ENCODE data around the gene NOTUM. TPM values are rescaled to one million over a fixed set of nuclear protein-coding genes. Genes with fewer than 3 reads are reported as not detected.

NOTUM gene
- polyA plus RNA-seq, 6 donors from 2014 or later: not detected

DNA sequence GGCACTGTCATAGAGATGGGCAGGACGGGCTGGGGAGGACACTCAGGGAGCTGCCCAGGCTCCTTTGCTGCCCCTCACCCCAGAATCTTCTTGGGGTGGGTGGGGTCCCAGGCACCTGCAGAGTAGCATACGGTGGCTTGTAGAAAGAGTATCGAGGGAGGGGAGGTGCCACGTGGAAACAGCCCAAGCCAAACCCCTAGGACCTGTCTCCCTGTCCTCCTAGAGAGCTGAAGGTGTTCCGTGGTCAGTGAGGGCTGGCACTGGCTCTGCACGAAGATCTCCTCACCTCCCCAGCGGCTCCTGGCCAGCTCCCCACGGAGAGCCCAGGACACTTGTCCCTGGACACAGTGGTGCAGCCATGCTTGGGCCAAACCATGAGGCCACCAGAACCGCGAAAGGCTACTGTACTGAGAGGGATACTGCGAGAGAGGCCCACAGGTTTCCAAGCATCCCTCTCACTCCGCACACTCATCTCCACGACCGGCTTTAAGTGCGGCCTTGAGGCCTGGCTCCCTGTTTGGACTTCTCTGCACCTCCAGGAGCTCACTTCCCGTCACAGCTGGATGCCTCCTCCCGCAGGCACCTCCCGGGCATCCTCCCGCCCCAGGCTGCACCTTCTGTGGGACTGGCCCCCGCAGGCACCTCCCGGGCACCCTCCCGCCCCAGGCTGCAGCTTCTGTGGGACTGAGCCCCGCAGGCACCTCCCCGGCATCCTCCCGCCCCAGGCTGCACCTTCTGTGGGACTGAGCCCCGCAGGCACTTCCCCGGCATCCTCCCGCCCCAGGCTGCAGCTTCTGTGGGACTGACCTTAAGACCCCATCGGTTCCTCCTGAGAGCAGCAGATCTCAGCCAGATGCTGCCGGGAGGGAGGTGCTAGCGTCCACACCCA, 31.5 kb downstream of the NOTUM start:
- Mint-ChIP-seq H3K27ac (peak overlapping the region in 3 of 6 donors; percentile 47 to 54 (median 52)), H3K36me3 (no peaks in the 10 kb centered on the region), H3K27me3 (peaks cover 0 to 35% (median 20%) of the 10 kb centered on the region in 3 donors), H3K9me3 (no peaks in the 10 kb centered on the region), H3K4me3 (peak overlapping the region in 6 of 8 donors; percentile 37 to 85 (median 62)), H3K4me1 (peaks cover 7 to 25% (median 16%) of the 10 kb centered on the region in 3 donors)
- DNase-seq (no peak), ATAC-seq (ENCODE audit: low read depth in 2 of 2) (no peak)

DNA sequence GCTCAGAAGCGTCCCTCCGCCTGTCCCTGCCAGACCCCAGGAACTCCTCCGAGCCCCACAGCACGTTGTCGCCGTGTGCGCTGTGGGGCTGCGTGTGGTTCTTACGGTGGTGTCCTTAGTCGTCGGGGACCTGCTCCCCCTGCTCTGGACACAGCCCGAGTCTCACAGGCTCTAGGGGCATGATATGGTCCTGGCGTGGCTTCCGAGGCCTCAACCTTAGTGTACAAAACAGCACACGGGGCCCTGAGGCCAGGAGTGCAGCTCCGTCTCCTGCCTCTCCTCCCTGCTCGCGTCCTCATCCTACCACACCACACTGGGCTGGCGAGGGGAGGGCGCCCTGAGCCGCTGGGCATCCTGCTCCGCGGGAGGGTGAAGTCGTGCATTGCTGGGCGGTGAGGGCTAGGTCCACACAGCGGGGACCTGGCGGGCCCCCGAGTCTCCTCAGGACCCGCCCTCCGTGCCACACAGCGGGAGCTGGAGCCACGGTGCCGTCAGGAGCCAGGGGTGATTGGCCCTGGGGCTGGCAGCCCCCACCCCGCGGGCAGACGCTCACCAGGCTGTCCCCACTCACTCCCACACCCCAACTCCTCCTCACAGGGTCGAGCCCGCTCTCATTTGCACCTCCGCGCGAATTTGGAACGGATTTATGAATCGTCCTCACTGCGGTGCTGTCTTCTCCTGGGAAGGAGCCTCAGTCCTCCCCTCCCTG, 32.3 kb downstream of the NOTUM start:
- Mint-ChIP-seq H3K4me1 (peaks cover 7 to 29% (median 18%) of the 10 kb centered on the region in 3 donors), H3K27ac (peak overlapping the region in 3 of 6 donors; percentile 29 to 52 (median 47)), H3K9me3 (no peaks in the 10 kb centered on the region), H3K27me3 (peaks cover 0 to 35% (median 20%) of the 10 kb centered on the region in 3 donors), H3K4me3 (peak overlapping the region; percentile 37 to 85 (median 64)), H3K36me3 (no peaks in the 10 kb centered on the region)
- no peak for DNase-seq
- no peak for ATAC-seq (ENCODE audit: low read depth in 2 of 2)

DNA sequence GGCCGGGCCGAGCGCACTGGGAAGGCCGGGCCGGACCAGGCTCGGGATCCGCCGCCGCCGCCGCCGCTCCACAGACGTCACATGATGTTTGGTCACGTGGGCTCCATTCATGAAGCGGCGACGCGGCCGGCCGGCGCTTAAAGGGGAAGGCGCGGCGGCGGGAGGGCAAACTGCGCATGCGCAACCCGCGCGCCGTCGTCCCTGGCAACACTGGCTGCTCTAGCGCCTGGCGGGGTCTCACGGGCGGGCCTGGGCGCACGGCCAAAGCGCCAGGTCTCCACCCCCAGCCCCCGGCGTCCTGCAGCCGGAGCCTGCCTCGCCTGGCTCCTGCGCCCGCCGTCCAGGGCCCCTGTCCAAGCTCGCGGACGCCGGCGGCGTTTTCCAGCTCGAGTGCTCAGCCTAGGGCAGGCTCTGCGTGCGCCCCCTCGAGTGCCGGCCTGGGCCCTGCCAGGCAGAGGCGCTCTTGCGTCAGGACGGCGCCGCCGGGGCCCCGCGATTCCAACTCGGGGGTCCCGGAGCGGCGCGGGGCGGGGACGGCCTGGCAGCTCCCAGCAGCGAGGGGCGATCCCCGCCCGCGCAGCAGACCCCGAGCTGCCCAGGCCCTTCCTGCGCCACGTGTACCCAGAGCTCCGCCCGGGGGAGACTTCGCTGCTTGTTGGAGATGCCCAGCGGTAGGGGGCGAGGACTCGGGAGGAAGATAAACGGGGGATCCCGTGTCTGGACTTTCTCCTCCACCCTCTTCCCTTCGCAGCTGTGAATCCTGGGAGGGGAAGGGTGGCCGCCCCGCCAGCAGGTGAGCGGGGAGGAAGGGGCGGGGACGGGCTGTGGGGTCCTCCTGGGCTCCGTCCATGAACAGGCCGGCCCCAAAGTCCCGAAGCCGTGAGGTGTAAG, 33.1 kb downstream of the NOTUM start, which contains the start of gene MAFG:
Gene MAFG, minus strand, starts transcription at position 83 of the 891 bp plus-strand sequence. CDS start 4,550 bp downstream, outside the sequence.
- peak; percentile 72 to 79 for ATAC-seq (ENCODE audit: low read depth in 2 of 2)
- Mint-ChIP-seq H3K4me1 (peaks cover 11 to 33% (median 18%) of the 10 kb centered on the region in 3 donors), H3K27ac (peak within 1 kb of the TSS; percentile 87 to 98 (median 94)), H3K27me3 (peaks cover 0 to 35% (median 20%) of the 10 kb centered on the region in 3 donors), H3K9me3 (no peaks in the 10 kb centered on the region), H3K36me3 (no peaks in the 10 kb centered on the region), H3K4me3 (peak within 1 kb of the TSS; percentile 85 to 95 (median 89))
- peak; percentile 93 for DNase-seq

DNA sequence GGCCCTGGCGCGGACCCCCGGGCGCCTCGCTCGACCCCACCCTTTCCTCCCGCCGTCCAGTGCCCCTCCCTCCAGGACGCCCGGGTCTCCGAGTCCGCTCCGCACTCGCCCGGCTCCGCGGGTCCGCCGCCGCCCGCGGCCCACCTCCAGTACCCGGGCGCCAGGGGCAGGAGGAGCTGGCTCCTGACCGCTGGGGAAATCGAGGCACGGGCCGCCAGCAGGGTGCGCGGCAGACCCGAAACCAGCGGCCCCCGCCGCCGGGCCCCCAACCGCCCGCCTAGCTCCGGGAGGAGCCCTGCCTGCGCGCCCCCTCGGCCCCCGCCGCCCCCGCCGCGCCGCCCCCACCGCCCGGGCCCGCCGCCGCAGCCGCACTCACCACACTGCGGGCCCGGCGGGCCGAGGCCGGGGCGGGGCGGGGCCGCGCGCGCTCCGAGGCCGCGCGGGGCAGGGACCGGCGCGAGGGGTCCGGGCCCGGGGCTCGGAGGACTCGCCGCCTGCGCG, 33.8 kb downstream of the NOTUM start:
- ATAC-seq (ENCODE audit: low read depth in 2 of 2): peak; percentile 29 to 35
- Mint-ChIP-seq H3K27me3 (peaks cover 0 to 32% (median 18%) of the 10 kb centered on the region in 3 donors), H3K9me3 (no peaks in the 10 kb centered on the region), H3K27ac (peak overlapping the region in 1 of 6 donors; percentile 81), H3K4me1 (peaks cover 14 to 33% (median 18%) of the 10 kb centered on the region in 3 donors), H3K4me3 (peak overlapping the region in 3 of 8 donors; percentile 75 to 87 (median 85)), H3K36me3 (no peaks in the 10 kb centered on the region)
- DNase-seq: no peak

DNA sequence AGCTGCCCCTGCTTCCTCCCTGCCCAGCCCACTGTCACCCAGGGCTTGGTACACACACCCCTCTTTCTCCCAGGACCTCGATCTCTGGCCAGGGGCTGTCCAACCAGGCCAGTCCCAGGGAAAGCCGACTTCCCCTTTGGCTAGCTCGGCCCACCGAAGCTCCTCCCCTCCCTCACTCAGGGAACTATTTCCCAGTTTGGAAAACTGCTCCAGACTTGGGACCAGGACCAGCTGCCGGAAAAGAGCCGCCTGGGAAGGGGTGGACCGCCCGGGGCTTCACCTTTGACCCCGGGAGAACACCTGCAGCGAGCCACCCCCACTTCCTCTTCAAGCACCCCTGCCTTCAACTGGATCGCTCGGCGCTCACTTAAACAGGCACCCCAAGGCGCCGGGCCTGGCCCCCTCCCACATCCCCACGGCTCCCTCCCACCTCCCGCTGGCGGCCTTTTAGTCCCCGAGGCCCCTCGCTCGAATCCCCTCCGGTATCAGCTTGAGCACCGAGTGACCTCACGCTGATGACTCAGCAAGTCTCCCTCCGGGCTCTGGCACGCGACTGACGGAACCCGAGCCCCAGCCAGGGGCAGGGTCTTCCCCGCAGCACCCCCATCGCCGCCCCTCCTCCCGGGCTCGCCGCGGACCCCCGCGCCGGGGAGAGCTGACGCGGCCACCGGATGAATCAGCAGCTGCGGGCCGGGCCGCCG, 34.4 kb downstream of the NOTUM start:
- Mint-ChIP-seq H3K27me3 (peaks cover 0 to 26% (median 12%) of the 10 kb centered on the region in 3 donors), H3K4me3 (peak overlapping the region; percentile 85 to 95 (median 89)), H3K27ac (peak overlapping the region; percentile 87 to 98 (median 94)), H3K9me3 (no peaks in the 10 kb centered on the region), H3K36me3 (no peaks in the 10 kb centered on the region), H3K4me1 (peaks cover 16 to 33% (median 18%) of the 10 kb centered on the region in 3 donors)
- peak; percentile 49 to 53 for ATAC-seq (ENCODE audit: low read depth in 2 of 2)
- DNase-seq: peak; percentile 62

DNA sequence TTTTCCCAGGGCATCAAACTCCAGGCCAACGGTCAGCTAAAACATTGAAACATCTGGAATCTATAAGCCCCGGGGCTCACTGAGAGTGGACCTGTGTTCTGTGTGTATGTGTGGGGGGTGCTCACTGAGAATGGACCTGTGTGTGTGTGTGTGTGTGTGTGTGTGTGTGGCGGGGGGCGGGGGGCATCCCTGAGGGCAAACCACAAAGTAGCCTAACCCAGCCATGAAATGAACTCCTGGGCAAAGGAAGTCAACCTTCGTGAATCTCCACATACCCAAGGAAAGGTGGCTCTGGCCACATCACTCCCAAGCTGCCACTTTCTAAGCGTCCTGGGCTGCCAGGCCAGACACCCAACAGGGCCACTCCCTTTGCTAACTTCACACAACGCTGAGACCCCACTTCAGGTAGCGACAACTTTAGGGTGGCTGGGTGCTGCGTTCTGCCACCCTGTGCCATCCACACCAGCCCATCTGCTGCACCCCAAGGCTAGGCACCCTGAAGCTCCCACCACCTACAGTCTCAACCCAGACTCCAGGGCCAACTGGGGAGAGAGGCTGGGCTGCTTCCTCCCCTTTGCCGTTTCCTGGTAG, 35.0 kb downstream of the NOTUM start:
- Mint-ChIP-seq H3K4me1 (peaks cover 16 to 33% (median 16%) of the 10 kb centered on the region in 3 donors), H3K27ac (peak overlapping the region; percentile 74 to 98 (median 94)), H3K36me3 (no peaks in the 10 kb centered on the region), H3K4me3 (peak overlapping the region; percentile 85 to 95 (median 89)), H3K9me3 (no peaks in the 10 kb centered on the region), H3K27me3 (peaks cover 0 to 23% (median 8%) of the 10 kb centered on the region in 3 donors)
- no peak for ATAC-seq (ENCODE audit: low read depth in 2 of 2)
- no peak for DNase-seq

DNA sequence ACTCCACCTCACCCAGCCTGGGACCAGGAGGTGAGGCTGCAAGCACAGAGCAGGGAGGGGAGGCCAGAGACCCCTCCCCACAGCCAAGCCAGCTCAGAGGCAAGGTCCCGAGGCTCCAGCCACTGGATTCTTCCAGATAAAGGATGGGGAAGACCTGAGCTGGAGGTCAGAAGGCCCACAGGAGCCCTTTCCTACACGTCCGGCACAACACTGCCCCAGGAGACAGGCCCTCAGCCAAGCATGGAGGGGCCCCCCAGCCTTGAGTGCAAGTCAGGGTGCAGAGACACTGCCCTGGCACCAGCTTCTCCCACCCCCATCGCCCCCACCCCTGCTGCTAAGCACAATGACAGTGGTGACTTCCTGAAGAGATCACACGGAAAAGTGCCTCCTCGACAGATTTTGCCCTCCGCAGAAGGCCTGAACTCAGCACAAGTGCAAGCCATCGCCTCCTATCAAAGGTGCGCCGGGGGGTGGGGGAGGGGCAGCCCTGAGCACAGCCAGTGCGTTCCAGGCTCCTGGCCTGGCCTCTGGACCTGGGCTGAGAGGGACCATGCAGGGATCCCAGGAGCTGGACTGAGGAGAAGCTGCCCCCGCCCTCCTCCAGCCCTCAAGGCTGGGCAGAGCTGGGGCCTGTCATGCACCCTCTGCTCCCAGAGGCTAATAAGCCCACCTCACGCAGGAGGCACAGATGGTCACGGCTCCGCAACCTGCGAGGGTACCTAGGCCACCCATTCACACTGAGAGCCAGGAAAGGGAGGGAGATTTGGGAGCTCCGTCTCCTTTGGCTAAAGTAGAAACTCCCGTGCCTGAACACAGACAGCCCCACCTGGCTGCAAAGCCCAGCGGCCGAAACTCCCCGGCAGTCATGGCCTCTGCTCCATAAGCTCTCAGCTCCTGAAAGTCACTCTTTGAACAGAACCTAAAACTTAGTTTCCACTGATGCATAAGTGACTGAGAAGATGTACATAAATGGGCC, 36.1 kb downstream of the NOTUM start:
- Mint-ChIP-seq H3K9me3 (no peaks in the 10 kb centered on the region), H3K27me3 (peaks cover 0 to 12% (median 5%) of the 10 kb centered on the region in 3 donors), H3K4me1 (peaks cover 15 to 33% (median 16%) of the 10 kb centered on the region in 3 donors), H3K36me3 (no peaks in the 10 kb centered on the region), H3K27ac (peak overlapping the region in 4 of 6 donors; percentile 62 to 90 (median 80)), H3K4me3 (peak overlapping the region; percentile 18 to 95 (median 86))
- no peak for DNase-seq
- no peak for ATAC-seq (ENCODE audit: low read depth in 2 of 2)

DNA sequence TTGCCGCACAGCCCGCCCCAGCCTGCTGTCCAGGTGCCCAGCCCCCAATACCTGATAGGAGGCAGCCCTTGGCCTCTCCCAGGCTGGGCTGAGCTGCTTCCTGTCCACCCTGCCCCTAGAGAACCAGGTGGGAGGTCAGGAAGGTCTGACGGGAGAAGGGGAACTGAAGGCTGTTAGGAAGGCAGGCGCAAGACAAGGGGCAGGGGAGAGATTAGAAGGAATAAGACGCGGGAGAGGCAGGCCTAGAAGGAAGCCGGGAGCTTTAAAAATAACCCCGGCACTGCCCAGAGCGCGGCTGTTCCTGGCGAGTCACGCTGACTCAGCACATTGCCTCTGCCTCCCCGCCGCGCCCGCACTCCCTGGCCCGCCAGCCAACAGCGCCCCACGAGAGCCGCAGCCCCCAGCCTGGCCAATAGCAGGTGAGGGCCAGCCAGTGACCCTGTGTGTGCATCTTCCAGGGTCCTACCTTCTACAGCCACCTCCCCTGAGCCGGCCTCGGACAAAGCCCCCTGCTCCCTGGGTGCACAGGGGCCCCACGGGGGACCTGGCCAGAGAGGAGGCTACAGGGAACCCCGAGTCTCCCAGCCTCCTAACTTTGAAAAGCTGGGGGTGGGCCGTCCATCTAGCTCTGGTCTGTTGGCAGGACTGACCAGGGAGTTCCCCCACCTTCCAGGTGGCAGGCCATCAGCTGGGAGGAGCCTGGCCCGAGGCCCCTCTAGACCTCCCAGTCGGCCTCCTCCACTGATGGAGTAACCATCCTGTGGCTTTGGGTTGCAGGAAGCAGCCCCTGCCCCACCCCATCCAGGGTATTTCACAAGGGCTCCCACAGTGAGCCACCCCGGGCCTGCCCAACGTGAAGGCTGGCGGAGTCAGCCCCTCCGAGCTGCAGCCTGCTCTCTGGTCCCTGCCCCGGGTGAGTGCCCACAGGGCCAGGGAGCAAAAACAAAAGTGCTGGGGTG, 37.4 kb downstream of the NOTUM start:
- peaks cover 16 to 37% (median 19%) of the 10 kb centered on the region in 3 donors for H3K4me1 Mint-ChIP-seq
- ATAC-seq (ENCODE audit: low read depth in 2 of 2) (no peak), DNase-seq (no peak)
- H3K9me3 Mint-ChIP-seq: no peaks in the 10 kb centered on the region
- peak overlapping the region in 2 of 8 donors; percentile 33 to 57 for H3K4me3 Mint-ChIP-seq
- no peaks in the 10 kb centered on the region for H3K27me3 Mint-ChIP-seq
- H3K27ac Mint-ChIP-seq: peak overlapping the region in 3 of 6 donors; percentile 63 to 76 (median 67)
- no peaks in the 10 kb centered on the region for H3K36me3 Mint-ChIP-seq

DNA sequence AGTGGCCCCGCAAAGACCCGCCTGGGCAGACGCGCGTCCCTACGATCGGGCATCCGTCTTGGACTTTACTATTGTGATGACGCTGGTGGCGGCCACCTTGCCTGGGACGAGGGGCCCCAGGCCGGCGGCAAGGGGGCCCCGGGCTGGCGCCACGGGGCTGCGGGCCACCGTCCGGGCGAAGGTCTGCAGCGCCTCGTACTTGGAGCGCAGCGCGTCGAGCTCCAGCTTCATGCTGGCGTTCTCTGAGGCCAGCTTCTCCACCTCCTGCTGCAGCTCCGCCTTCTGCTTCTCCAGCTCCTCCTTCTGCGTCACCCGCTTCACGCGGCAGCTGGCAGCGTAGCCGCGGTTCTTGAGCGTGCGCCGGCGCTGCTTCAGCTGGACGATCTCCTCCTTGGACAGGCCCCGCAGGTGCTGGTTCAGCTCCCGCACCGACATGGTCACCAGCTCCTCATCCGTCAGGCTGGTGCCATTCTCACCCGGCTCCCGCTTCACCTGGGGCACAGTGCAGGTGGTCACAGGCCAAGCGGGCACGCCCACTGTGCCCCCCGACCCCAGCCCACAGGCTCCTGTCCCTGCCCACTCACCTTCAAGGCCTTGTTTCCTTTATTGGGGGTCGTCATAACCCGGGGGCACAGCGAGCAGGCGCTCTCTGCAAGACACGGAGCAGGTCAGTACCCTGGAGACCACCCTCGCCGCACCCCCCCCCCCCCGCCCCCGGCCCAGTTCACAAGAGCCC, 38.3 kb downstream of the NOTUM start:
- no peaks in the 10 kb centered on the region for H3K9me3 Mint-ChIP-seq
- no peaks in the 10 kb centered on the region for H3K36me3 Mint-ChIP-seq
- ATAC-seq (ENCODE audit: low read depth in 2 of 2): no peak
- H3K4me1 Mint-ChIP-seq: peaks cover 24 to 39% (median 27%) of the 10 kb centered on the region in 3 donors
- DNase-seq: no peak
- peak overlapping the region in 2 of 8 donors; percentile 33 to 57 for H3K4me3 Mint-ChIP-seq
- H3K27ac Mint-ChIP-seq: peak overlapping the region in 1 of 6 donors; percentile 63
- no peaks in the 10 kb centered on the region for H3K27me3 Mint-ChIP-seq

Data from naive B cell (primary cell).